GM21381 (cell line): ENCODE results near the gene RNF26.

Experiments used
- ATAC-seq: cut with Tn5 transposase; IDR thresholded peaks from one replicate; pipeline ENCODE4 v1.9.1; 2021; ENCODE audit warnings: mild to moderate bottlenecking, moderate library complexity; ENCODE audit not compliant: unreplicated experiment

The RNF26 gene

GRCh38 chr11:119350302-119350701 is 16.0 kb downstream of the RNF26 start:
- no peak for ATAC-seq

- no peak for ATAC-seq
Measured at GRCh38 chr11:119351232-119351631, 16.9 kb downstream of the RNF26 start.

DNA sequence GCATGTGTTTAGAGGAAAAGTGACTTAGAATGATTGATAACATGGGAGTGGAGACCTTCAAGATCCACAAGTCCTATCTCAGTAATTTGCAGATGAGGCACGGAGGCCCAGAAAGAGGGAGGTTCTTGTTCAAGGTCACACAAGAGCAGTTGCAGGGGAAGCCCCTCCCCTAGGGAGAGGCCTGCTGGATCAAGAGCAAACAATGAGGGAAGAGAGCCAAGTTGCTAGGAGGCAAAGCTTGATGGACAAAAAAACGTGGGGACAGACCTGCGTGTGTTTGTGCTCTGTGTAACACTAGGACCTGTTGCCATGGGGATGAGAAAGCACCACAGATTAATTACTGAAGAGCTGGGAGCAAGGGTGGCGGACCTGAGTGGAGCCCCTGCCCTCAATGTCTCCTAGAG is 18.5 kb downstream of the RNF26 start:
- no peak for ATAC-seq

DNA sequence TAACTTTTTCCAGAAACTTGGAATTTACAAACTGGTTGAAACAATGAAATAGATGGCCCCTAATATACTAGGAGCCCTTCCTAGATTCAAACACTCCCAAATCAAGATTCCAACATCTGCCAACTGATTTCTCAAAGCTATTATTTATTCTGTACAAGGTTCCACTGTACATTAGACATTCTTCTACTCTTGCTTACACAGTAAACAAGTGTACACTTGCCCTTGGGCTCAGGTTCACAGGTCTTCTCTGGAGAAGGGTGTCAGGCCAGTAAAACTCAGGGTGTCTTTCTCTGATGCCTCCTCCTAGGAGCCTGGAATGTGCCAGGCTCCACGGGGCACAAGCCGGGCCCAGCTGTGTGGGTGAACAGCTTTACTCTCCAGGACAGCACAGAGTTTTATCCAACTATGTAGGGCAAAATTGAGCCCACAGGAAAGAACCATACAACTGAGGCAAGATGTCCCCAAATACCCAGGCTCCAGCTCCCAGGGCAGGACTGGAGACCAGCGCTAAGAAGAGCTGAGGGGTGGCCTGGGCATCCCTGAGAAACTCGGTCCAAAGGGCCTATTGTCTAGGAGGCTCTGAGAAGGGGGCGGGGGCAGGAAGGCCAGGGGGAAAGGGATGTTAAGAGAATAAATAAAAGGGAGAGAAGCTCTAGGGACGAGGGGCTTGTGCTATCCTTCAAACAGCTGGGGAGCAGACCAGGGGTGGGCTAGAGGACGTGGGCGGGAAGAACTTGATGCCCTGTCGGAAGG is 20.9 kb downstream of the RNF26 start:
- ATAC-seq: no peak

- ATAC-seq: peak; percentile 71
Measured at GRCh38 chr11:119356349-119357031, 22.2 kb downstream of the RNF26 start.

GRCh38 chr11:119357074-119357473 is 22.7 kb downstream of the RNF26 start:
- no peak for ATAC-seq

DNA sequence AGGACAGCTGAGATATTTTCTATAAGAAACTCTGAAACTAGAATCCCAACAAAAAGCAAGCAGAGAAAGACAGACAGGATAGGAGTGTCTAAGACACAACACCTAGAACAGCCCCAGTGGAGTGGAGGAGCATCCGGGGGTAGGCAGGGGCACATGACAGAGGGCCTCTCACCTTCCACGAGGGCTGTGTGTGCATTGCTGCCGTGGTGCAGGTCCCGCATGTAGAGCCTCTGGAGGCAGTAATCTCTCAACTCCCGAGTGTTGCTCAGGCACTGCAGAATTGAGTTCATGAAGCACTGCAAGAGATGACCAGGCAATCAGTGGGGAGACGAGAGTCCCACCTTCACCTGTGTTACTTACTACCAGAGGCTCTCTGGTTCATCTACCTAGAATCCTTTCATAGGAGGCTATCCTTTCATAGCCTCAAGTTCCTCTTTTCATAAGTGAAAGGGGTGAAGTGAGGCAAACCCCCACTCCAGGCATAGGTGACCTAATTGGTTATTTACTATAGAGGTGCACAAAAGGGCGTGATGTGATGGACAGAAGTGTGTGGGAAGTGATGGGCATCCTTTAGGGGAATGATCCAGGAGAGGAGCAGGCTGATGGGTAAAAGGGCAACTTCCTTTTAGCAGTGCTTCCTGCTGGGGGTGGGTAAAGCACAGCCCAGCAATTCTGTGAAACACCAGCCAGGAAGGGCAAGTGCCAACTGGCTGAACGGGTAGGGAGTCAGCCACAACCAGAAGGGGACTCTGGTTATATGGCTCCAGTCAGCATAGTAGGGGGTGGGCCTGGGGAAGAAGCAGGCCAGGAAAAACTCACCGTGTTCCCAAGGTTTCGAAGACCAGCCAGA is 25.3 kb downstream of the RNF26 start:
- ATAC-seq: no peak

- ATAC-seq: no peak
Measured at GRCh38 chr11:119361056-119361787, 26.9 kb downstream of the RNF26 start.

DNA sequence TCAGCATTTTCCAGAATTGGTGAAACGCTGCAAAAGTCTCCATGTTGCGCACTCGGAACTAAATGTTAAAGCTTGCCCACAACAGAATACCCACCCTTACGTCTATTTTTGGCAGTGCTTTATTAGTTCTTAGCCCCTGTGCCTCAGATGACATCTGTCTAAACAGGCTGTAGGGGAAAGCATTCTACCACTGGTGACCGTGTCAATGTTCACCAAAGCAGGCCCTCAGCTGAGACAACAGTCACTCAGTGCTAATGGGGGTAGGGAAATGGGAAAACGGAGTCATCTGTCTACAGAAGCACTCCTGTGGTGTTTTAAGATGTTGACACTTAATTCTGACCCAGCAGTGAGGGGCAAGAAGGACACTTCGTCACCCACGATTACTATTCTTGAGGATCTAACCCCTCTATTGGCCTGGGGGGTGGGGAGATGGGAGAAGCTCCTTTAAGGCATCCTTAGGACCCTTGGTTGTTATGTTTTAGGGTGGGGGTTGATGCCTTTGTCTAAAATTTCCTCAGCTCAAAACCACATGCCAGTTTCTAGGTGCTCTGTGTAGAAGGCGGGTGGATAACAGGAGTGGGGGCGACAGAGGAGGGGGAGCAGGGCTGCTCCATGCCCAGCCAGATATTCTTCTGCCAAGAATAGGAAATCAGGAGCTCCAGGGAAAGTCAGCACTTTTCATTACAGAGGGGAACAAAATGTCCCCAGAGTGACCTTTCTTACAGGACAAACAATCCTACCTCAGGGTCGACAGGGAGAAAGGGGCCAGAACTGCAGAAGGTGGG is 27.8 kb downstream of the RNF26 start:
- no peak for ATAC-seq

DNA sequence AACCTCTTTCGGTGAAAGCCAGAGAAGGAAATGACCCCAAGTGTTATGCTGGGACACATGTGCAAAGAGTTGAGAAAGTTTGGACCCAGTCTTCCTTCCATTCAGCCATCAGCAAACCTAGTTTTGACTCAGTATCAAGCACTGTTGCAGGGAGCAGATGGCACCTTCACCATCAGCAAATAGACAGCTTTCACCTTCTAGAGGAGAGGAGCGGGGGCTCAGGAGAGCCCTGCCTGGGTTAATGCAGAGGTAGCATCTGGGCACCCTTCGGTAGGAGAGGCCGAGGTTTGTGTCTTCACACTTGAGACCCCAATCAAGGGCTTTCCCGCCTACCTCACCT is 28.4 kb downstream of the RNF26 start:
- no peak for ATAC-seq

DNA sequence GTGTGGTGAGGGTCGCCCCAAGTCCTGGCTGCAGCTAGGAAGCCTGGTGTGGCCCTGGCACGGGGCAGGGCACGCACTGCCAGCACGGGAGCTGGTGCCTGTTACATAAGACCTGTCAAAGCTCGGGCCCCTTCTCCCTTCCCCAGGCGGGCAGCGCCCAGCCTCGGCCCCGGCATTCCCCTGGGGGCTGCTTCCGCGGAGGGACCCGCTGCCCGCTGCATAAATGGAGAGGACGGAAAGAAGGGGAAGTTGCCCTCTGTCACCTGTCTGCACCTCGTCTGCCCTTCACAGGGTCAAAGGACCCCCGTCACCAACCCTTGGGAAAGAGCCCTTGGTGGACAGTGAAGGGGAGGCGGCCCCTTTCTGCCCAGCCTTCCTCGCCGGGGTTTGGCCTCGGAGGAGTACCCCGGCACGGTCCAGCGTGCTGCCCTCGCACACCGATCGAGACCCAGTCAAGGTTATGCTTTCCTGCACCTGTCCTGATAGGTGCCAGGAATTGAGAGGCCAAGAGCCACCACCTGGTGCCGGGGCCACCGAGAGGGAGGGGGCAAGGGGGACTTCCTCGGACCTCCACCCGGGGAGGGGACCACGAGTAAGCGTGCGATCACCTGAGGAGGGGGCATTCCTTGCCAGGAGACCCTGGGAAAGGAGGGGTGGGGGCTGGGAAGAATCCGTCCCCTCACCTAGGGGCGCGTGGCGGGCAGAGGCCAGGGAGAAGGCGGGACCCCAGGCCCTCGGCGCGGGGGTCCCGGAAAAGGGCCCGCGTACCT is 28.9 kb downstream of the RNF26 start:
- ATAC-seq: no peak

DNA sequence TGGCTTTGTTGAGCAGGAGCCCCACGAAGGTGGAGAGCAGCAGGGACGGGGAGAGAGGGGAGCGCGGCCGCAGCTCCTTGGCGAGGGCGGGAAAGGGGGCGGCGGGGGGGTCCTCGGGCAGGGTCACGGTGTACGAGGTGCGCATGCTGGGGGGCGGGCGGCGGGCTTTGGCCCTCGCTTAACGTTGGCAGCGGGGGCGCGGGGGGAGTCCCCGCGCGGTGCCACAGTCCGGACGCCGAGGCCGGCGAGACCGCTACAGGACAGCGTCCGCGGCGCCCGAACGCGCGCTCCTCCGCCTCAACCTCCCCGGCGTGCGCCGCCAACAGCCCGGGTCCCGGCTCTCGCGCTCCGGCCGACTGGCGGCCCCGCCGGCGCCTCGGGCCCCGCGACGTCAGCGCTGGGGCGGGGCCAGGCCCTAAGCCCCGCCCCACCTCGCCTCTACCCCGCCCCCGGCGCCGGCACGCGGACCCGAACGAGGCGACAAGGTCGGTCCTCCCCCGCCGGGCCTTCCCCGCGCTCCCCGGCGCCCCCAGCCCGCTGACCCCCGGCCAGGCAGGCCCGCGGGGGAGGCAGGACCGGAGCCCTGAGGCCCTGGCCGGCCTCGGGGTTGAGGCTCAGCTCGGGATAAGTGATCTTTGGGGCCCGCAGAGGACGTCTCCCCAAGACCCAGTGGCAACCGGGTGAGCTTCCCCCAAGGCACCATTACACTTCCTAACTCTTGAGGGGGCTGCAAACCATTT is 29.7 kb downstream of the RNF26 start:
- ATAC-seq: no peak

DNA sequence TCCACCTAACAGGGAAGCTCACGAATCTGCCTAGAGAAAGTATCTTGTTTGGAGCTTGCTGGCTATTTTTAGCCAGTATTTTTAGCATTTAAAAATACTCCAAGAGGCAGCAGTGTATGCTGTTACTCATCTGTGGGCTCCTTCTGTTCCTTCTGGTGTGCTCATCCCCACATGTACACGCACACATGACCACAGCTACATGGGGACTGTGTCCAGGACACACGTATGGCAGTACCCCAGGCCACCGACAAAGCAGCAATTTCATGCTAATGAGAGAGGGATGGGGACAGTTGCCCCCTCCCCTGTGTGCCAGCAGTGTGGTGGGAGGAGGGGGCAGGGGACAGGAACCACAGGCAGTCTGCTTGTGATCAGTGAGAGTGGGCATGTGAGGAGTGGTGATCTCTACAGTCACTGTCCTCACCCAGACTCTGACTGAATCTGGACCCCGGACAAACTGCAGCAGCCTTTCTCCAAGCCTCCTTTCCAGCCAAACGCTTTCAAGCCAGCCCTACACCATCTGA is 30.8 kb downstream of the RNF26 start:
- ATAC-seq: no peak

GRCh38 chr11:119366690-119367620 is 32.6 kb downstream of the RNF26 start:
- no peak for ATAC-seq

- no peak for ATAC-seq
Measured at GRCh38 chr11:119367661-119368120, 33.4 kb downstream of the RNF26 start.

DNA sequence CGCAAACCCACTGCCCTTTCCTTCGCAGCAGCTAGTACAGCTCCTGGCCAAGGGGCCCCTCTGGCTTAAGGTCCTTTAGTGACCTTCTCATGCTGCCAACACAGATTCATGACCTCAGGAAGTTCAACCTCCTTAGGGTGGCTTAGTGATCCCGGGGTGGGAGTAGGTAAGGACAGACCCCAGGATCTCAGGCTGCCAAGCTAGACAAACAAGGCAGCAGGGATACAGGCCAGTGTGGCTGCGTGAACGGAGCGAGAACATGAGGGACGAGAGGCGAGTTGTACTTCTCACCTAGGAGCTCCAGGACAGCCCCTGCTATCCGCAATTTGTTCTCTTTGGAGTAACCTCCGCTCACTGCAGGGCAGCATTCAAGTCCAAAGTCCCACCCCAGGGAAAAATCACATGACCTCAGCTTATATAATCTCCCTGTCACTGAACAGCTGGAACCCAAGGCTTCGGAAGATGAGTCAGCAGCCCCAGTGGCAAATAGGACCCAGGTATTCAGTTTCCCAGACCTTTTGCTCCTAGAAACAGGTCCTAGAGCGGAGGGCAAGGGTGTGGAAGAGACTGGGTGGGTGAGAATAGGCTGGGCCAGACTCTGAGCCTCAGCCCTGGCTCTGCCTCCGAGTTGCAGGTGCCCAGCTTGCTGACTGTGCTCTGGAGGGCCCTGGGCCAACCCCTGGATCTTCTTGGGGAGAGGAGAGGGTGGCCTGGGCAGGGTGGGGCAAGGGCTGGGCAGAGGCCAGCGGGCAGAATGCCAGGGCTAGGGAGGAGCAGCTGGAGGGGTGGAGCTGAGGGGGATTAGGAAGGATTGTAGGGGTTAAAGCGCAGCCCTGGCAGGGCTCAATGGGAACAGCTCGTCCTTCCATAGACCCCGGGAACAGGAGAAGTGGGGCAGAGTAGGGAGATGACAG is 34.1 kb downstream of the RNF26 start:
- ATAC-seq: no peak
